Testis (tissue), 2 donors: Measurements from ENCODE around the gene VEGFA.

Experiments used
- CTCF ChIP-seq, 3 experiments: fragments of 450-650 bp in 2 of 3; fragments of 200-600 bp in 1 of 3; sonication (generic) in 1 of 3; IDR thresholded peaks; one replicate each; pipeline ENCODE4 v1.5.1; 2016 to 2019; ENCODE audit warnings: antibody characterized with exemption in 3 of 3, mild to moderate bottlenecking in 2 of 3, moderate library complexity in 1 of 3
- POLR2A ChIP-seq: fragments of 450-650 bp; IDR thresholded peaks from one replicate; pipeline ENCODE4 v1.6.1; 2017; ENCODE audit warnings: antibody characterized with exemption, mild to moderate bottlenecking, moderate library complexity

GRCh38 chr6:43757966-43758616 is 11.9 kb upstream of the VEGFA start:
- no peak for TF ChIP-seq CTCF (IDR thresholded peaks at IDR 0.05)
- no peak for TF ChIP-seq POLR2A
